ENCODE data around the gene NRN1L.

NRN1L gene

GRCh38 chr16:67848118-67848517 is 36.6 kb upstream of the NRN1L start:
- no peak for TF ChIP-seq CTCF (IDR thresholded peaks at IDR 0.05; ENCODE audit: low read depth, low read length)
- DNase-seq (ENCODE audit: low read depth, low spot score): no peak
- in situ Hi-C loops (cut with HindIII; ENCODE audit: low sequenced_read_pairs): no loop called here
- peak overlapping the region; percentile 78 for H3K4me3 ChIP-seq (ENCODE audit: low read depth, low read length)

- no peak overlapping the region for H3K4me3 ChIP-seq (ENCODE audit: low read depth, low read length)
- in situ Hi-C loops (cut with HindIII; ENCODE audit: low sequenced_read_pairs): no loop called here
- TF ChIP-seq CTCF (IDR thresholded peaks at IDR 0.05; ENCODE audit: low read depth, low read length): no peak
- DNase-seq (ENCODE audit: low read depth, low spot score): no peak
Observed at GRCh38 chr16:67853670-67854069, 31.0 kb upstream of the NRN1L start.

- TF ChIP-seq CTCF (IDR thresholded peaks at IDR 0.05; ENCODE audit: low read depth, low read length): no peak
- no peak for DNase-seq (ENCODE audit: low read depth, low spot score)
- in situ Hi-C loops (cut with HindIII; ENCODE audit: low sequenced_read_pairs): no loop called here
- H3K4me3 ChIP-seq (ENCODE audit: low read depth, low read length): no peak overlapping the region
Observed at GRCh38 chr16:67855789-67856188, 28.9 kb upstream of the NRN1L start.

- no peak for DNase-seq (ENCODE audit: low read depth, low spot score)
- H3K4me3 ChIP-seq (ENCODE audit: low read depth, low read length): no peak overlapping the region
- no peak for TF ChIP-seq CTCF (IDR thresholded peaks at IDR 0.05; ENCODE audit: low read depth, low read length)
- in situ Hi-C loops (cut with HindIII; ENCODE audit: low sequenced_read_pairs): no loop called here
Observed at GRCh38 chr16:67856927-67857546, 27.6 kb upstream of the NRN1L start.

GRCh38 chr16:67857547-67858233 is 27.0 kb upstream of the NRN1L start:
- DNase-seq (ENCODE audit: low read depth, low spot score): peak; percentile 91
- in situ Hi-C loops (cut with HindIII; ENCODE audit: low sequenced_read_pairs): no loop called here
- no peak for TF ChIP-seq CTCF (IDR thresholded peaks at IDR 0.05; ENCODE audit: low read depth, low read length)
- no peak overlapping the region for H3K4me3 ChIP-seq (ENCODE audit: low read depth, low read length)

GRCh38 chr16:67858500-67858899 is 26.2 kb upstream of the NRN1L start:
- DNase-seq (ENCODE audit: low read depth, low spot score): no peak
- H3K4me3 ChIP-seq (ENCODE audit: low read depth, low read length): no peak overlapping the region
- in situ Hi-C loops (cut with HindIII; ENCODE audit: low sequenced_read_pairs): no loop called here
- no peak for TF ChIP-seq CTCF (IDR thresholded peaks at IDR 0.05; ENCODE audit: low read depth, low read length)

Data from astrocyte of the spinal cord (primary cell).